T-helper 1 cell treated with Interleukin-12 subunit alpha and Interleukin-12 subunit beta and Interleukin-4 antibody, amounts not matched to agents 30 ng/mL and 1 ng/mL, for 36 hours (primary cell): ENCODE data around the gene IL34. TPM values are rescaled to one million over a fixed set of nuclear protein-coding genes. Genes with fewer than 3 reads are reported as not detected.
"Not testable (repeated sequence)": the region's sequence is repeated elsewhere in the genome, so short reads cannot be mapped to it uniquely, and the experiment has no call there.

Source experiments
- intact Hi-C: fragments of 100-400 bp; cut with micrococcal nuclease; formaldehyde crosslinking; loops from one replicate; pipeline ENCODE4 v1.15.1; 2024
- total RNA-seq: library from RNA; stranded (reverse); gene quantifications from 2 replicates; pipeline ENCODE4 v1.2.3, GENCODE V29; 2022

The IL34 gene
- total RNA-seq, 1 donor from 2014 or later = not detected

- intact Hi-C loops = no loop called here
Observed at GRCh38 chr16:70630960-70631745, 15.2 kb upstream of the IL34 start.

DNA sequence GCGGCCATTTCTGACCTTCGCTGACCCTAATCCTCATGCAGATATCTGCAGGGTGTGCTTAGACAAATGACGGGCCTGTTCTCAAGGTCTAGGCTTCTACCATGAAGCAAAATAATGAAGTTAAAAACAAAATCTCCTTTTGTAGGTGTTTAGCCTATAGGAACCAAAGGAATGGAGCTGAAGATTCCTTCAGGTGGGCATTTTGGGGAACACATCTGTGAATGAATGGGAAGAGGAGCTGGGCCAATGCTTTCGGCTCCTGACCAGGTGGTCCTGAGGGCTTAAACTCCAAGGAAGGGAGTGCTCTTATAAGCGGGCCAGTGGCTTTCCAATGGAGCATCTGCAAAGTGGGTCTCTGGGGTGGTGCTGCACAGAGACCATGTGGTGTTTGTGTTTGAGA lies 14.1 kb upstream of the IL34 start:
- intact Hi-C loops = no loop called here

- intact Hi-C loops = not testable (repeated sequence)
Observed at GRCh38 chr16:70633617-70634016, 12.7 kb upstream of the IL34 start.

GRCh38 chr16:70634861-70635260 lies 11.5 kb upstream of the IL34 start:
- intact Hi-C loops = no loop called here

DNA sequence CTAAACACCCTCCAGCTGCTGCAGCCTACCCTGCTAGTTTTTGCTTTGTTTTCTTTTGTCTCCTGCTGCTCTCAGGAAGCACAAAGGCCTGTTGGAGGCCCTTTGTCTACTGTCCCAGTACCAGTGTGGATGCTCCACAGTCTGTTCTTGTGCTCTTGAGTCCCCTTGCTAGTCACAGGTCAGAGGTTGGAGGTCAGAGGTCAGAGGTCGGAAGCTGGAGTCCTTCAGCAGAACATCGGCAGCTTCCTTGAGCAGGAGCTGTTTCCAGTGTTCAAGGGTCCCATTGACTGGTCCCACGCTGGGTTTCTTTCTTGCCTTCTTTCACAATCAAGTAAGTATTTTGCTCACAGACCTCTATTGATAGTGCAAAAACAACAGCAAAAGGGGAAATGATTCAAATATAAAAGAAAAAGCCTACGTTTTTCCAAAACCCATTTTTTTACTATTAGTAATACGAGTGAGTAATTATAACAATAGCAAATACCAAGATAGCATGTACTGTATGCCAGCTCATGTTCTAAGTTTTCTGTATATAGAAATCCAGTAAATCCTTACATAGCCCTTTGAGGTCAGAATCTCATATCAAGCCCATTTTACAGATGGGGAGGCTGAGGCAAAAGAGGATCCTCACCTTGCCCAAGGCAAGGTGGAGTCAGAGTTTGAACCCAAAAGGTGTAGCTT lies 10.9 kb upstream of the IL34 start:
- intact Hi-C loops = no loop called here

DNA sequence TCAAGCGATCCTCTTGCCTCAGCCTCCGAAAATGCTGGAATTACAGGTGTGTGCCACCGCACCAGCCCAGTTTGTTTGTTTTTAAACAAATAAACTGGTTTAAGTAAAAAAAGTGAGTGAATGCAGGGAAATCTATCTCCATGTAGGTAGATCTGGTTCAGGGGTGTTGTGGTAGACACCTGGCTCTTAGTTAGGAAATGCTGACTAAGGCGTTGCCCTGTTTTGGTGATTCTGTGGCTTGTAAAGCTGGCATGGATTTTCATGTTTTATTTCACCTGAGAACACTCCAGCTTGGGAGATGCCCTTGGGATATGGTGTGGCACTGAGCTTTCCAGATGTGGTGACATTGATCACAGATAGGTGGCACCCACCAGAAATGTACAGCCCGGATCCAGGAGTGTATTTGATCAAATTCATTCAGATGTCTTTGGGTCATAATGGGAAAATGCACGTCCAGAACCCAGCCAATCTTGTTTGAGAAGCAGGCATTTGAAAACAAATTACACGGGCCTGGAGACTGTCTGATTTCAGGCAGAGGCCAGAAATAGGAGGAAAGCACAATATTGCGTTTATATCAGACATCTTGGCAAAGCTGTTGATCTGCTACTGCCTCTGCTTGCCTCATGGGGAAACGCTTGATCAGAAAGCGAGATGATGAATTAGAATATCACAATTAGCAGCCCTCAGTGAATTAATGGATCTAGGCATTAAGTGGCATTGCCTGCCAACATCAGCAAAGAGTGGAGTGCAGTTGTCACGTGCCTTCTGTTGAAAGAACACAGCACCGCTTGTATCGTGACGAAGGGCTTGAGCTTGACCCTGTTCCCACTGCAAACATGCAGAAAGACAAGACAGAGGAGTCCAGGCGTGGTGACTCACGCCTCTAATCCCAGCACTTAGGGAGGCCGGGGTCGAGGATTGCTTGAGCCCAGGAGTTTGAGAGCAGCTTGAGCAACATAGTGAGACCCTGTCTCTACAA lies 7.3 kb upstream of the IL34 start:
- intact Hi-C loops = no loop called here

GRCh38 chr16:70642633-70643032 lies 3.7 kb upstream of the IL34 start:
- intact Hi-C loops = no loop called here

- intact Hi-C loops = not testable (repeated sequence)
Observed at GRCh38 chr16:70643264-70643663, 3.1 kb upstream of the IL34 start.

DNA sequence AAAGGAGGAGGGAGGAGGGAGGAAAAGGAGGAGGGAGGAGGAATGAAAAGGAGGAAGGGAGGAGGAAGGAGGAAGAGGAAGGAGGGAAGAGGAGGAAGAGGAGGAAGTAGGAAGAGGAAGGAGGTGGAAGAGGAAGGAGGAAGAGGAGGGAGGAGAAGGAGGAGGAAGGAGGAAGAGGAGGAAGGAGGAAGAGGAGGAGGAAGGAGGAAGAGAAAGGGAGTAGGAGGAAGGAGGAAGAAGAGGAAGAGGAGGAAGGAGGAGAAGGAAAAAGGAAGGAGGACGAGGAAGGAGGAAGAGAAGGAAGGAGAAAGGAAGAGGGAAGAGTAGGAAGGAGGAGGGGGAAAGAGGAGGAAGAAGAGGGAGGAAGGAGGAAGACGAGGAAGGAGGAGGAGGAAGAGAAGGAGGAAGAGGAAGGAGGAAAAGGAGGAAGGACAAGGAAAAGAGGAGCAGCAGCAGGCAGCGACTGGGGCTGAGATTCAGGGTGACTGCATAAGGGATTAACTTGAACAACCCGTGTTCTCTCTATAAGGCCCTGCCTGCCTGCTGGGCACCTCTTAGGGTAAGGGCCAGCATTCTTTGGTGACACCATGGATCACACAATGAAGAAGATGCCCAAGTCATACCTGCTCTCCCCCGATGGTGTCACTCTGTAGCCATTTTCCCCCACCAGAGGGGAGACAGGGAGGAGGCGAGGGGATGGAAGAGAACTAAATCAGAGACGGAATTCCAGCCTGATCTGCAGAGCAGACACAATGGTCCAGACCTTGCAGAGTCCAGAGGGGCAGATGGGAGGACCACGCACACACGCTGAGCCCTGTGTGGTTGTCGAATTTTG lies 1.4 kb upstream of the IL34 start:
- intact Hi-C loops = no loop called here

- intact Hi-C loops = no loop called here
Observed at GRCh38 chr16:70647441-70648359, 1.3 kb downstream of the IL34 start.

DNA sequence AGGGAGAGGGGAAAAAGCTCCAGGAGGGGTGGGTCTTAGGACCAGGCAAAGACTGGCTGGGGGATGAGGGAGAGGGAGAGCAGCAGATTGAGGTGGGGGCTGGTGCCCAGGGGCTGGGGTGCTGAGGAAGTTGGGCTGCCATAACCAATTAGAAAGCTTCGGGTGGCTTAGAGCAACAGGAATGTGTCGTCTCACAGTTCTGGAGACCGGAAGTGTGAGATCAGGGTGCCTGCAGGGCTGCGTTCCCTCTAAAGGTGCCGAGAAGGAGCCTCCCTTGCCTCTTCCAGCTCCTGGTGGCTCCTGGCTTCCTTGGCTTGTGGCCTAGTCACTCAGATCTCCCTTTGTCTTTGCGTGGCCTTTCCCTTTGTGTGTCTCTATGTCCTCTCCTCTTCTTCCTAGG lies 2.2 kb downstream of the IL34 start:
- intact Hi-C loops = no loop called here

- intact Hi-C loops = no loop called here
Observed at GRCh38 chr16:70649300-70649699, 2.9 kb downstream of the IL34 start.

- intact Hi-C loops = loop anchor here (5.0 kb wide), 1 partner anchor 78 kb away; no protein-coding TSS in a partner anchor
Observed at GRCh38 chr16:70650216-70650615, 3.9 kb downstream of the IL34 start.

DNA sequence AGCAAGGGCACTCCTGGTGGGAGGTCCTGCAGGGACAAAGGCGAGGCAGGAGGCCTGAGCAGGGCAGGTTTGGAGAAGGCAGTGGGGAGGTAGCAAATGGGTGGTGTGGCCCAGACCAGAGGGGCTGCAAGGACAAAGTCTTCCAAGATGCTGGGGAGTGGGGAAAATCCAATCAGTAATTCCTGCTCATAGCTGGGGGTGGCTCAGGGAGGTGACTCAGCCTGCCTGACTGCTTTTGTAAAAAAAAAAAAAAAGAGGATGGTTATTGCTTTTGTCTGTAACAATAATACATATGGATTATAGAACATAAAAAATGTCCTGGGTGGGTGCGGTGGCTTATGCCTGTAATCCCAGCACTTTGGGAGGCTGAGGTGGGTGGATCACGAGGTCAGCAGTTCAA lies 5.2 kb downstream of the IL34 start:
- intact Hi-C loops = loop anchor here (5.0 kb wide), 1 partner anchor 79 kb away; no protein-coding TSS in a partner anchor

DNA sequence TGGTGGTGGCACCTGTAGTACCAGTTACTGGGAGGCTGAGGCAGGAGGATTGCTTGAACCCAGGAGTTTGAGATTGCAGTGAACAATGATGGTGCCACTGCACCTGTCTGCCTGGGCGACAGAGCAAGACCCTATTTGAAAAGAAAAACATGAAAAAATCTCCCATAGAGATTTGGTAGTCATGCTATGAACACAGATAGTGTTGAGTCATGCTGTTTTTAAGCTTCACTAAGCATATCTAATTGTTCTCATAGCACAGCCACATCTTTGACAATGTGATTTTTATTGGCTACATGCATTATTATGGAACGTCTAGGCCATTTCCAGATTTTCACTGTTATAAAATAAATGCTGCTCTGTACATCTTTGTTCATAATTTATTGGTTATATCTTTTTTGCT lies 6.0 kb downstream of the IL34 start:
- intact Hi-C loops = loop anchor here (5.0 kb wide), 1 partner anchor 80 kb away; no protein-coding TSS in a partner anchor

DNA sequence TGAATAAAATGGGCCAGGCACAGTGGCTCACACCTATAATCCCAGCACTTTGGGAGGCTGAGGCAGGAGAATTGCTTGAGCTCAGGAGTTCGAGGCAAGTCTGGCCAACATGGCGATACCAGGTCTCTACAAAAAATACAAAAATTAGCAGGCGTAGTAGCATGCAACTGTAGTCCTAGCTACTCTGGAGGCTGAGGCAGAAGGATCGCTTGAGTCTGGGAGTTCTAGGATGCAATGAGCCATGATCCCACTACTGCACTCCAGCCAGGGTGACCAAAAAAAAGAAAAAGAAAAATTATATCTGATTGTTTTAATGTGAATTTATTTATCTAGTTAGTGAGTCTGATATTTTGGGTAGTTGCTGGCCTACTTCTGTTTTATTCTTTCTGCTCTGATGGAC lies 7.0 kb downstream of the IL34 start:
- intact Hi-C loops = loop anchor here (1.0 to 5.0 kb wide), 8 partner anchors 81 to 857 kb away; partner anchors contain the start of gene ST3GAL2

GRCh38 chr16:70653809-70654771 lies 7.7 kb downstream of the IL34 start:
- intact Hi-C loops = loop anchor here (1.0 to 5.0 kb wide), 8 partner anchors 82 to 858 kb away; partner anchors contain the start of gene ST3GAL2

- intact Hi-C loops = no loop called here
Observed at GRCh38 chr16:70656065-70656711, 9.8 kb downstream of the IL34 start.
